PC-9 (cell line): ENCODE results near the gene GRN.

Experiments used
- EZH2 ChIP-seq: fragments of 200-600 bp; sonication (generic); IDR thresholded peaks from 2 replicates; pipeline ENCODE4 v1.8.0; 2017; ENCODE audit warnings: antibody characterized with exemption, low read depth
- TF ChIP-seq, protein P1 (sequence below): fragments of 200-600 bp; sonication (generic); conservative IDR thresholded peaks from 2 replicates; pipeline ENCODE4 v1.6.1; 2017; ENCODE audit warnings: mixed run types, antibody characterized with exemption, mild to moderate bottlenecking, moderate library complexity

- TF ChIP-seq, protein P1, sequence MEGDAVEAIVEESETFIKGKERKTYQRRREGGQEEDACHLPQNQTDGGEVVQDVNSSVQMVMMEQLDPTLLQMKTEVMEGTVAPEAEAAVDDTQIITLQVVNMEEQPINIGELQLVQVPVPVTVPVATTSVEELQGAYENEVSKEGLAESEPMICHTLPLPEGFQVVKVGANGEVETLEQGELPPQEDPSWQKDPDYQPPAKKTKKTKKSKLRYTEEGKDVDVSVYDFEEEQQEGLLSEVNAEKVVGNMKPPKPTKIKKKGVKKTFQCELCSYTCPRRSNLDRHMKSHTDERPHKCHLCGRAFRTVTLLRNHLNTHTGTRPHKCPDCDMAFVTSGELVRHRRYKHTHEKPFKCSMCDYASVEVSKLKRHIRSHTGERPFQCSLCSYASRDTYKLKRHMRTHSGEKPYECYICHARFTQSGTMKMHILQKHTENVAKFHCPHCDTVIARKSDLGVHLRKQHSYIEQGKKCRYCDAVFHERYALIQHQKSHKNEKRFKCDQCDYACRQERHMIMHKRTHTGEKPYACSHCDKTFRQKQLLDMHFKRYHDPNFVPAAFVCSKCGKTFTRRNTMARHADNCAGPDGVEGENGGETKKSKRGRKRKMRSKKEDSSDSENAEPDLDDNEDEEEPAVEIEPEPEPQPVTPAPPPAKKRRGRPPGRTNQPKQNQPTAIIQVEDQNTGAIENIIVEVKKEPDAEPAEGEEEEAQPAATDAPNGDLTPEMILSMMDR, result no peak
- no peak for TF ChIP-seq EZH2
These were observed 10.6 kb downstream of the GRN start for GRCh38 chr17:44355642-44356099.
